HG02840 (cell line): ENCODE results near the gene BMF.
A peak's percentile ranks its signal among the peaks of the same experiment; 100 is the strongest.
"Not testable (repeated sequence)": the region's sequence is repeated elsewhere in the genome, so short reads cannot be mapped to it uniquely, and the experiment has no call there.

Experiments
- ATAC-seq: cut with Tn5 transposase; IDR thresholded peaks from one replicate; pipeline ENCODE4 v1.9.1; 2021; ENCODE audit warnings: mild to moderate bottlenecking, moderate library complexity, moderate number of reproducible peaks; ENCODE audit not compliant: unreplicated experiment, low FRiP score

Gene BMF, protein sequence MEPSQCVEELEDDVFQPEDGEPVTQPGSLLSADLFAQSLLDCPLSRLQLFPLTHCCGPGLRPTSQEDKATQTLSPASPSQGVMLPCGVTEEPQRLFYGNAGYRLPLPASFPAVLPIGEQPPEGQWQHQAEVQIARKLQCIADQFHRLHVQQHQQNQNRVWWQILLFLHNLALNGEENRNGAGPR

DNA sequence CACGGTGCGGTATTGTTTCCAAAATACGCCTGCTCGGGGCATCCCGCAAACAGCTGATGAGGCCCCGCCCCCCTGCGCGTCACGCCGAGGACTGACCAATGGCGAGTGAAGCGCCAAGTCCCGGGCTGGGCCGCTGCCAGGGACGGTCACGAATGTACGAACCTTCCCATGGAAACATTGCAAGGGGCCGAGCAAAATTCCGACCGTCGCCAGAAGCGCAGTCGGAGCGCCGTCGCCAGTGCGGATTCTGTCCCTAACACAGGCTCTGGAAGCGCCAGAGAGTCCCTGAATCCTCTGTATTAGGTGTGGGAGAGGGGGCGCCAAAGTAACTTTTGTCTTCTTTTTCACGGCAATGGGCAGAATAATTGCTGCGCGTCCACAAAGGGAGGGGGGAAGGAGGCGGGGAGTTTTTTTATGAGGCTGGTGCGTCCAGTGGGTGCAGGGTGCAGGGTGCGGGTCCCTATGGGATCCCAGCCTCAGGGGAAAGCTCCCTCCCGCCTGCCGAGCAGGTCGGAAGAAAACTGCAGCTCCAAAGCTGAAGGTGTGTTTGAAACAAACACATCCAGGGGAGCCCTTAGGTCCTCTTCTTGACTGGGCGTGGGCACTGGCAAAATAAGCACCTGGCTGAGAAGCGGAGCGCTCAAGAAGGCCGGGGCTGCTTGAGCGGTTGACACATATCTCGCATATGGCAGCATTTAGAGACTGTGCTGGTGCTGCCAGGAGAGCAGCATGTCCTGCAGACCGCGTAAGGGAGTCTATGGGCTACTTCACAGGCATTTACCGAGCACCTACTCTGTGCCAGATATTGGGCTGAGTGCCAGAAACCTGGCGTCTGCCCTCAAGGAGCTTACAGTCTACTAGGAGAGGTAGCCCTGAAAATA lies at the start of gene BMF:
Gene BMF (minus strand): TSS at position 25 of the 881 bp plus-strand sequence. CDS start 2,793 bp downstream, outside the sequence.
- ATAC-seq = peak; percentile 55

DNA sequence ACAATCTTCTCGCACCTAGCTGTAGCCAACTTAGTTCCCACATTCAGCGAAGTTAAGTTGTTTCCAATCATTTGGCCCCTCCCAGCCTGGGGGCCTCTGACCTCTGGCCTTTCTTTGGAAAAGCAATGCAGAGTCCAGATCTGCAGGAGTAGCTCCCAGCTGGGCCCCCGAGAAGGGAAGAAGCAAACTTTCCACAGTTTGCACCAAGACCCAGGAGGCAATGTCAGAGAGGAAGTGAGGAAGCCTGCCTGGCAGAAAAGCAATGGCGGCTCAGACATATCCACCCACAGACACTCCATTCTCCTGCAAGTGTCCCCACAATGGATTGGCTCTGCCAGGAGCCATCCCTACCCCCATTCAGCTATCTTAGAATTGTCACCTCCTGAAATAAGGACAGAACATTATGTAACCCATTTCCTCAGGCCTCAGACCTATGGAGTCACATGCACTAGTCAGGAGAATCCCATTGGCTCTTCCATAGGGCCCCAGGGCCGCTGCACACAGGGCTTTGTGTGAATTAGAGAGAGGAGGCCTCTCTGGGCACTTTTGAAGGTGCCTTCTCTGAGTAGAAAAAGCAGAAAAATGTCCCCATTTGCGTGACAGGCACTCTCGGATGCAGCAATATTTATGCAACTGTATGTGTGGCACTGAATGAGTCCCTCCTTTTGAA lies 49.2 kb upstream of the BMF start:
- ATAC-seq = no peak

- no peak for ATAC-seq
These were observed 46.7 kb upstream of the BMF start for GRCh38 chr15:40155270-40155910.

- not testable (repeated sequence) for ATAC-seq
These were observed 46.1 kb upstream of the BMF start for GRCh38 chr15:40154821-40155220.

GRCh38 chr15:40151991-40152390 lies 43.3 kb upstream of the BMF start:
- ATAC-seq = no peak

GRCh38 chr15:40151499-40151898 lies 42.8 kb upstream of the BMF start:
- ATAC-seq = no peak

GRCh38 chr15:40150163-40150925 lies 41.7 kb upstream of the BMF start:
- ATAC-seq = no peak

DNA sequence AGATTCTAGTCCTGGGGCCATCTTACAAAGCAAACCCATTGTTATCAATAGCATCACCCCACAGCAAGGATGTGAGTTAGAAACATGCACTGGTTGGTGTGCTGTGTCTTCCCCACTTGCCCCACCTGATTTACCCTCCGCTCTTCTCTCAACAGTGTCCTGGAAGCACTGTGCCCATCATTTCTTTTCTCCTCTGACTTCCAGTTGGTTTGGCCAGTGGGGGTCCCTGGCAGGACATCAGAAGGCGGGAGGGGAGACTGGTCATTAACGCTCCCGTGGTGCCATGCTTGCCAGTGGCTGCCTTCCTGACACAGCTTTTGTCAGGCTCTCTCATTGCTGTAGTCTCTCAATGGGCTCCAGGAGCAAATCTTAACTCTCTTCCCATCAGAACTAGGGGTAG lies 40.7 kb upstream of the BMF start:
- ATAC-seq = no peak

- no peak for ATAC-seq
These were observed 37.4 kb upstream of the BMF start for GRCh38 chr15:40146037-40146436.

- no peak for ATAC-seq
These were observed 33.7 kb upstream of the BMF start for GRCh38 chr15:40142428-40142827.

GRCh38 chr15:40138201-40138570 lies 29.5 kb upstream of the BMF start:
- ATAC-seq = not testable (repeated sequence)

- ATAC-seq = no peak
These were observed 28.9 kb upstream of the BMF start for GRCh38 chr15:40137303-40138200.

DNA sequence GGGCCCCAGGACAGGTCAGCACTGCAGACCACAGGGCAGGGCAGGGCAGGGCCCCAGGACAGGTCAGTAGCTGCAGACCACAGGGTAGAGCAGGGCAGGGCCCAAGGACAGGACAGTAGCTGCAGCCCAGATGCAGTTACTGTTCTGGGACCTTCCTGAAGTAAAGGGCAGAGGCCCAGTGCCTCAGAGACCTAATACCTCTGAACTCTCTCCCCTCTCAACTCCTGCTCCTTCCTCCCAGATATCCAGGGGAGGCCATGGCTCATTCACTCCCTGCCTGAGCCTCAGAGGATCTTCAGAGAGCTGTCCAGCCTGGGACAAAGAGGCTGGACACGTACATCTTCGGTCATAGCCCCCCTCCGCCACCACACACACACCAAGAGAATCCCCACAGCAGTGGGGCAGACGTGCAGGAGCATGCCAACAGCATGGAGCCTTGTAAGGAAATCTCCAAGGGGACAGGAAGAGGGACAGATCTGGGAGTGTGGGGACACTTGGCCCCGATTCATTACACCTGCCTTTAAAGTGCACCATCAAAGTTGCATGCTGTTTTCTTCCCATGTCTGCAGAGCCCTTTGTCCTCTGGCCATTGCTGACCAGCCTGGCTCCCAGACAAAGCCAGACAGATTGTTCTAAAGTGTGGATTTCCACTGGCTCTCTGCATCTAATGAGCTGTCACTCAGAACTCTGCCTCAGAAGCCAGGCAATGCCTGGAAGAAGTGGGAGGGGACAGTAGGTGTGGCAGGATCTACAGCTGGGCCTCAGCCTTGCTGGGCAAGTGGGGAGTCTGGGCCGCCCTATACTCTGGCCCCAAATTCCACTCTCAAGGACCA lies 28.0 kb upstream of the BMF start:
- ATAC-seq = no peak

- ATAC-seq = not testable (repeated sequence)
These were observed 27.3 kb upstream of the BMF start for GRCh38 chr15:40135846-40136450.

DNA sequence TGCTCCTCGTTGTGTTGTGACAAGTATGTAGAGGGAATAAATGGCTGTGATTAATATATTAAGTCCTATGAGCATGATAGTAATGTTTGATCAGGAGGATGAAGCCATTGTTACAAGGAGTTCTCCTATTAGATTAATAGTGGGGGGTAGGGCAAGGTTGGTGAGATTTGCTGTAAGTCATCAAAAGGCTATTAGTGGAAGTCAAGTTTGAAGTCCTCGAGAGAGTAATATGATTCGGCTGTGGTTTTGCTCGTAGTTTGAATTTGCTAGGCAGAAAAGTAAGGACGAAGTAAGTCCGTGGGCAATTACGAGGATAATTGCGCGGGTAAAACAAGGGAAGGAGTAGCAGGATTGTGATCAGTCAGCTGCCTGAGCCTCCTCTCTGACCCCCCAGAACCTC lies 26.2 kb upstream of the BMF start:
- no peak for ATAC-seq

- ATAC-seq = no peak
These were observed 24.9 kb upstream of the BMF start for GRCh38 chr15:40133544-40133943.

- no peak for ATAC-seq
These were observed 22.3 kb upstream of the BMF start for GRCh38 chr15:40130799-40131502.
